ENCODE measurements around the gene KITLG. TPM values are rescaled to one million over a fixed set of nuclear protein-coding genes. Genes with fewer than 3 reads are reported as not detected.

KITLG gene
- total and polyA plus RNA-seq, 12 donors = 3.6 to 20.5 (median 8.6) TPM

GRCh38 chr12:88594780-88595179, 14.5 kb upstream of the KITLG start:
- ATAC-seq = no peak
- Histone ChIP-seq H3K9me3 (no peaks in the 10 kb centered on the region), H3K27me3 (no peaks in the 10 kb centered on the region), H3K27ac (no peak overlapping the region), H3K4me1 (no peaks in the 10 kb centered on the region), H3K36me3 (no peaks in the 10 kb centered on the region), H3K4me3 (no peak overlapping the region)
- DNase-seq = no peak
- TF ChIP-seq CTCF (IDR thresholded peaks at IDR 0.05) = no peak
- intact Hi-C loops (cut with DNase I) = no loop called here
- WGBS, 2 donors = 88 to 89% methylated on average over 4 of the region's 4 CpGs

GRCh38 chr12:88591343-88591742, 11.1 kb upstream of the KITLG start:
- no peaks in the 10 kb centered on the region for H3K36me3 ChIP-seq
- ATAC-seq (no peak), DNase-seq (no peak)
- no peaks in the 10 kb centered on the region for H3K27me3 ChIP-seq
- no peak overlapping the region for H3K4me3 ChIP-seq
- peaks cover 0 to 16% (median 7%) of the 10 kb centered on the region in 11 donors for H3K9me3 ChIP-seq
- WGBS, 2 donors = 96 to 97% methylated on average over 2 of the region's 2 CpGs
- H3K4me1 ChIP-seq = no peaks in the 10 kb centered on the region
- intact Hi-C loops (cut with DNase I) = no loop called here
- H3K27ac ChIP-seq = no peak overlapping the region
- TF ChIP-seq CTCF (IDR thresholded peaks at IDR 0.05) = no peak

GRCh38 chr12:88590851-88591250, 10.6 kb upstream of the KITLG start:
- DNase-seq = no peak

GRCh38 chr12:88585077-88585476, 4.8 kb upstream of the KITLG start:
- H3K27ac ChIP-seq = no peak overlapping the region
- H3K36me3 ChIP-seq = no peaks in the 10 kb centered on the region
- intact Hi-C loops (cut with DNase I) = loop anchor here in 3 of 10 donors (10.0 kb wide), 3 partner anchors 50 to 440 kb away; partner anchors contain the start of genes CEP290 (in 1 of the 3) and TMTC3 (in 1 of the 3)
- peaks cover 0 to 25% (median 0%) of the 10 kb centered on the region in 7 donors for H3K27me3 ChIP-seq
- ATAC-seq (no peak), DNase-seq (no peak)
- peaks cover 0 to 25% (median 10%) of the 10 kb centered on the region in 11 donors for H3K9me3 ChIP-seq
- no peak overlapping the region for H3K4me3 ChIP-seq
- no peak for TF ChIP-seq CTCF (IDR thresholded peaks at IDR 0.05)
- WGBS, 2 donors = 97% methylated on average over 2 of the region's 2 CpGs
- peaks cover 0 to 7% (median 0%) of the 10 kb centered on the region in 9 donors for H3K4me1 ChIP-seq

More at GRCh38 chr12:88590851-88591250, 10.6 kb upstream of the KITLG start:
- intact Hi-C loops (cut with DNase I) = no loop called here
- no peak for TF ChIP-seq CTCF (IDR thresholded peaks at IDR 0.05)
- no peaks in the 10 kb centered on the region for H3K36me3 ChIP-seq
- no peak overlapping the region for H3K4me3 ChIP-seq
- no peaks in the 10 kb centered on the region for H3K4me1 ChIP-seq
- no peak for ATAC-seq
- H3K27ac ChIP-seq = no peak overlapping the region
- no peaks in the 10 kb centered on the region for H3K27me3 ChIP-seq
- WGBS, 2 donors = 95 to 98% methylated on average over 1 of the region's 1 CpG
- peaks cover 0 to 21% (median 10%) of the 10 kb centered on the region in 11 donors for H3K9me3 ChIP-seq

All from heart right ventricle (tissue), 16 donors.